Measurements from ENCODE around the gene CCDC60. TPM values are rescaled to one million over a fixed set of nuclear protein-coding genes. Genes with fewer than 3 reads are reported as not detected.
A peak's percentile ranks its signal among the peaks of the same experiment; 100 is the strongest.

The CCDC60 gene
- total RNA-seq, 2 donors from 2014 or later, result not detected

DNA sequence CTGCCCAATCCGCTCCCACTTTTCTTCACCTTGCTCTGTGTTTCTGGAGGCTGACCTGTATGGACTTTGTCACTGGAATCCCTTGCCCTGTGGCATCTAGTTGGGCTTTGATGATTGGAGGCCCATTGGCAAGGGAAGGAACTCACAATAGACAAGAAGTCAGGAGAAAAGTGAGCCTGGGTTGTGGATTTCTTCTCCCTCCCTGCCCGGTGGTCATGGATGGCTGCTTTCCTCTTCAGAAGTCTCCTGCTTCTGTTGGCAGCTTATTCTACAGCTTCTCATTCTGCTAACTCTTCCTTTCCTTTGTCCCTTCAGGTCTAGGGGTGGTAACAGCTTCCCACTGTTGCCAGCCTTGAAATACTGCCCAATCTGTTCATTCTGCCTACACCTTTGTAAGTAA, 13.9 kb upstream of the CCDC60 start:
- no peak for ATAC-seq (ENCODE audit: insufficient number of reproducible peaks, low FRiP score, low read depth)
- no peak overlapping the region for H3K27ac ChIP-seq

DNA sequence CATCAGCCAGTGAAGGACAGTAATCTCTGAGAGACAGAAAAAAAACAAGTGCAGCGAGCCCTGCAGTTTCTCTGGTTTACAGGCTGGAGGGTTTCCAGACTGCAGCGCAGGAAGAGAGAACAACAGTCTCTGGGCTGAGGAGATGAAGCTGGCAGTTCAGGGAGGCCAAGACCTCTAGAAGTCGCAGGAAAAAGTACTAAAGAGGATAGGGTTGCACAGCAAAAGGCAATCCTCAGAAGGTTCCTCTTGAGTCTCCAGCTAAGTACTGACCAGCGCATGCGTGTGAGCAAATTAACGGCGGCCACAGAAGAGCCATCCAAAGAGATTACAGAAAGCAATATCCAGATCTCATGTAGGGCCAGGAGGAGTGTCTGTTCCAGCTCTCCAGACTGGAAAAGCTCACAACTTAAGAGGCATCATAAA, 12.2 kb upstream of the CCDC60 start:
- ATAC-seq (ENCODE audit: insufficient number of reproducible peaks, low FRiP score, low read depth), result no peak
- H3K4me1 ChIP-seq (ENCODE audit: control insufficient read depth in 1 of 2, low read depth in 2 of 2), result peaks cover 10 to 16% of the 10 kb centered on the region in 2 donors

More for the DNA sequence above, 13.9 kb upstream of the CCDC60 start:
- Histone ChIP-seq H3K4me3 (no peak overlapping the region), H3K36me3 (no peaks in the 10 kb centered on the region), H3K9me3 (peaks cover 3% of the 10 kb centered on the region), H3K27me3 (replicated peaks; ENCODE audit: insufficient read depth) (no peaks in the 10 kb centered on the region), H3K4me1 (ENCODE audit: control insufficient read depth in 1 of 2, low read depth in 2 of 2) (peaks cover 0 to under 1% of the 10 kb centered on the region in 2 donors)
- TF ChIP-seq, protein P1, sequence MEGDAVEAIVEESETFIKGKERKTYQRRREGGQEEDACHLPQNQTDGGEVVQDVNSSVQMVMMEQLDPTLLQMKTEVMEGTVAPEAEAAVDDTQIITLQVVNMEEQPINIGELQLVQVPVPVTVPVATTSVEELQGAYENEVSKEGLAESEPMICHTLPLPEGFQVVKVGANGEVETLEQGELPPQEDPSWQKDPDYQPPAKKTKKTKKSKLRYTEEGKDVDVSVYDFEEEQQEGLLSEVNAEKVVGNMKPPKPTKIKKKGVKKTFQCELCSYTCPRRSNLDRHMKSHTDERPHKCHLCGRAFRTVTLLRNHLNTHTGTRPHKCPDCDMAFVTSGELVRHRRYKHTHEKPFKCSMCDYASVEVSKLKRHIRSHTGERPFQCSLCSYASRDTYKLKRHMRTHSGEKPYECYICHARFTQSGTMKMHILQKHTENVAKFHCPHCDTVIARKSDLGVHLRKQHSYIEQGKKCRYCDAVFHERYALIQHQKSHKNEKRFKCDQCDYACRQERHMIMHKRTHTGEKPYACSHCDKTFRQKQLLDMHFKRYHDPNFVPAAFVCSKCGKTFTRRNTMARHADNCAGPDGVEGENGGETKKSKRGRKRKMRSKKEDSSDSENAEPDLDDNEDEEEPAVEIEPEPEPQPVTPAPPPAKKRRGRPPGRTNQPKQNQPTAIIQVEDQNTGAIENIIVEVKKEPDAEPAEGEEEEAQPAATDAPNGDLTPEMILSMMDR (IDR thresholded peaks at IDR 0.05), result no peak
- no peak for DNase-seq (ENCODE audit: low spot score)

DNA sequence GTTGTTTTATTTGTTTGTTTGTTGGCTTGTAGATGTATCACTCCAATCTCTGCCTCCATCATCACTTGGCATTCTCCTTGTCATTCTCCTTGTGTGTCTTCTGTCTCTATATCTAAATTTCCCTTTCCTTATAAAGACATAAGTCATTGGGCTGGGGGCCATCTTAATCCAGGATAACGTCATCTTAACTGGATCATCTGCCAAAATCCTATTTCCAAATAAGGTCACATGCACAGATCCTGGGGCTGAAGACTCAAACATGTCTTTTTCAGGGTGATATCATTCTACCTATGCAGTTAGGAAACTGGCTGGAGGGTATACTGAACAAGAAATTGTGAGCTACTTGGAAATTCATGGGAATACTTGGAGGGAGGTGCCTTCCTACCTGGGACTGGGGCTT, 8.7 kb upstream of the CCDC60 start:
- TF ChIP-seq, protein P1 (IDR thresholded peaks at IDR 0.05), result no peak
- DNase-seq (ENCODE audit: low spot score), result no peak
- Histone ChIP-seq H3K4me3 (no peak overlapping the region), H3K27ac (peak overlapping the region in 1 of 2 donors; percentile 48), H3K9me3 (peaks cover 3% of the 10 kb centered on the region), H3K27me3 (replicated peaks; ENCODE audit: insufficient read depth) (no peaks in the 10 kb centered on the region), H3K36me3 (no peaks in the 10 kb centered on the region), H3K4me1 (ENCODE audit: control insufficient read depth in 1 of 2, low read depth in 2 of 2) (peaks cover 14 to 24% of the 10 kb centered on the region in 2 donors)
- no peak for ATAC-seq (ENCODE audit: insufficient number of reproducible peaks, low FRiP score, low read depth)

More for the DNA sequence above, 12.2 kb upstream of the CCDC60 start:
- Histone ChIP-seq H3K4me3 (no peak overlapping the region), H3K9me3 (peaks cover 3% of the 10 kb centered on the region), H3K27me3 (replicated peaks; ENCODE audit: insufficient read depth) (no peaks in the 10 kb centered on the region), H3K36me3 (no peaks in the 10 kb centered on the region), H3K27ac (no peak overlapping the region)
- DNase-seq (ENCODE audit: low spot score), result no peak
- TF ChIP-seq, protein P1 (IDR thresholded peaks at IDR 0.05), result no peak

DNA sequence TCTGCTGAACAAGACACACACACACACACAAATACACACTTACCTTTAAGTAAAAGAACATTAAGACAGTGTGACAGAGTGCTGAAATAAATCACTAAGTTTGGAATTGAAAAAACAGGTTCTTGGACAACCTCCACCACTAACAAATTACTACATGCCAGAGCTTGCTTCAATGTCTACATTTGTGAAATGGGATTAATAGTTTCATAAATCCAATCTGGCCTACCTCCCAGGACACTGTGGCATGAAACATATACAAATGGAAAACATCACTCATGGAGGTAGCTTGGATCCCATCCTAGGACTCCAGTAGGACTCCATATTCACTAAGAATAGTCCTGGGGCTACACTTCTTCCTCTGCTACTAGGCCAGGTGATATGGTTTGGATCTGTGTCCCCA, 8.2 kb upstream of the CCDC60 start:
- H3K4me3 ChIP-seq, result no peak overlapping the region
- no peaks in the 10 kb centered on the region for H3K36me3 ChIP-seq
- peaks cover 3% of the 10 kb centered on the region for H3K9me3 ChIP-seq
- peaks cover 14 to 24% of the 10 kb centered on the region in 2 donors for H3K4me1 ChIP-seq (ENCODE audit: control insufficient read depth in 1 of 2, low read depth in 2 of 2)
- H3K27me3 ChIP-seq (replicated peaks; ENCODE audit: insufficient read depth), result no peaks in the 10 kb centered on the region
- TF ChIP-seq, protein P1 (IDR thresholded peaks at IDR 0.05), result no peak
- DNase-seq (ENCODE audit: low spot score), result no peak
- no peak for ATAC-seq (ENCODE audit: insufficient number of reproducible peaks, low FRiP score, low read depth)
- peak overlapping the region in 1 of 2 donors; percentile 48 for H3K27ac ChIP-seq

DNA sequence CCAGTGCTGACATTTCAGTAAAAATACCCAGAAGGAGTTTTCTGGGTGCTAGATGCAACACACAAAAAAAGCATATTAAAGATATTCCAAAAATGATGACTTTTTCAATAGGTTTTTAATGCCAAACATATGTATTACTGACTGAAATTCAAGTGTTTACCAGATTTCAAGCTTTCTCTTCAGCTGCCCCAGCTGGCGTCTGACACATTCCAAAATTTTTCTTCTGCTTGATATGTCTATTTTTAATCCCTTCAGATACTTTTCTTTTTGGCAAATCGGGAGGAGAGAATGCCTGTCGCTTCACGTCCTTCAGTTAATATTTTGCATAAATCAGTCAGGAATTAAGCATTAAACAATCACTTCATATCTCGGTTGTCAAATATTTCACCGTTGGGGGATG, 7.1 kb upstream of the CCDC60 start:
- H3K27ac ChIP-seq, result peak overlapping the region in 1 of 2 donors; percentile 48
- DNase-seq (ENCODE audit: low spot score) (no peak), ATAC-seq (ENCODE audit: insufficient number of reproducible peaks, low FRiP score, low read depth) (no peak)
- H3K27me3 ChIP-seq (replicated peaks; ENCODE audit: insufficient read depth), result no peaks in the 10 kb centered on the region
- peaks cover 14 to 24% of the 10 kb centered on the region in 2 donors for H3K4me1 ChIP-seq (ENCODE audit: control insufficient read depth in 1 of 2, low read depth in 2 of 2)
- H3K4me3 ChIP-seq, result peak overlapping the region; percentile 29
- H3K9me3 ChIP-seq, result peaks cover 3% of the 10 kb centered on the region
- TF ChIP-seq, protein P1 (IDR thresholded peaks at IDR 0.05), result no peak
- H3K36me3 ChIP-seq, result no peaks in the 10 kb centered on the region
